Stomach (tissue), 9 donors: ENCODE results near the gene FTH1. TPM values are rescaled to one million over a fixed set of nuclear protein-coding genes. Genes with fewer than 3 reads are reported as not detected.
A peak's percentile ranks its signal among the peaks of the same experiment; 100 is the strongest.

Experiments
- DNase-seq, 2 donors: peaks; one replicate each; pipeline versions ENCODE4 v3.0.0 to v3.0.0-alpha.2; 2013 to 2019
- H3K27ac ChIP-seq, 5 donors: fragments of 200-600 bp in 4 of 5; sonication (generic) in 4 of 5; one replicate each; pipeline ENCODE4 v1.5.1; 2013 to 2019; ENCODE audit warnings: mild to moderate bottlenecking in 1 of 5, moderate library complexity in 1 of 5
- H3K27me3 ChIP-seq, 3 donors: fragments of 200-600 bp; sonication (generic); one replicate each; pipeline ENCODE4 v1.5.1; 2017 to 2019; ENCODE audit warnings: mixed run types in 1 of 3
- H3K36me3 ChIP-seq, 4 donors: fragments of 200-600 bp; sonication (generic); 1 replicate in 3 of 4; 2 replicates in 1 of 4; pipeline ENCODE4 v1.5.1; 2016 to 2019
- H3K4me1 ChIP-seq, 4 donors: fragments of 200-600 bp; sonication (generic); one replicate each; pipeline ENCODE4 v1.5.1; 2016 to 2019
- H3K4me3 ChIP-seq, 4 donors: fragments of 200-600 bp; sonication (generic) in 3 of 4; one replicate each; pipeline ENCODE4 v1.5.1; 2016 to 2019; ENCODE audit warnings: mild to moderate bottlenecking in 1 of 4
- H3K9me3 ChIP-seq, 4 donors: fragments of 200-600 bp; sonication (generic); one replicate each; pipeline ENCODE4 v1.5.1; 2016 to 2019
- CTCF ChIP-seq, 7 experiments: fragments of 450-650 bp in 4 of 7; fragments of 200-600 bp in 3 of 7; sonication (generic) in 3 of 7; IDR thresholded peaks; one replicate each; pipeline ENCODE4 v1.5.1; 2016 to 2019; ENCODE audit warnings: antibody characterized with exemption in 7 of 7, control low read depth in 2 of 7, mild to moderate bottlenecking in 1 of 7
- EP300 ChIP-seq: sonication (generic); formaldehyde crosslinking; IDR thresholded peaks from one replicate; pipeline ENCODE4 v1.6.1; 2017; ENCODE audit warnings: antibody characterized with exemption
- POLR2A ChIP-seq, 4 donors: fragments of 450-650 bp; IDR thresholded peaks; one replicate each; pipeline ENCODE4 v1.6.1; 2016; ENCODE audit warnings: antibody characterized with exemption in 4 of 4, control low read depth in 2 of 4, mild to moderate bottlenecking in 1 of 4, moderate library complexity in 1 of 4
- POLR2AphosphoS5 ChIP-seq, 3 donors: sonication (generic); formaldehyde crosslinking; IDR thresholded peaks; one replicate each; pipeline ENCODE4 v1.6.1; 2016; ENCODE audit warnings: antibody characterized with exemption in 3 of 3
- whole genome bisulfite sequencing, 5 donors: extraction: QIAGEN DNeasy Blood & Tissue Kit in 3 of 5; methylation state at CpG; one replicate each; pipeline versions ENCODE4 v1.1.5 to v1.1.7; 2013 to 2018; 5-methylcytosine and 5-hydroxymethylcytosine counted together
- intact Hi-C: fragments of 100-400 bp; cut with DNase I; formaldehyde crosslinking; loops from one replicate; pipeline ENCODE4 v1.15.1; 2023; ENCODE audit warnings: low total_unique reads
- polyA plus RNA-seq, 3 donors: library from polyadenylated mRNA; stranded (reverse); fragments of 200-250 nt; gene quantifications; one replicate each; pipeline ENCODE4 v1.2.3, GENCODE V29; 2013
- total RNA-seq, 5 donors: library from RNA; depleted of rRNA; stranded (reverse); fragments of >200 nt; gene quantifications; one replicate each; pipeline versions ENCODE4 v1.1.0 to v1.2.3, GENCODE V29; 2014 to 2016
- donor health status: healthy with polysubstance abuse.
- donor health status: Bipolar disorder and iron deficiency.
- donor health status: healthy.

FTH1 gene
- total and polyA plus RNA-seq, 8 donors: 703 to 8,523 (median 2,035) TPM

GRCh38 chr11:61950035-61950547 is 17.3 kb downstream of the FTH1 start, which contains the start of gene BEST1:
Gene BEST1, plus strand, starts transcription at chr11:61950351. Its CDS starts 1,456 bp downstream, at chr11:61951807.
- TF ChIP-seq POLR2A (IDR thresholded peaks at IDR 0.05): no peak
- TF ChIP-seq EP300: no peak
- TF ChIP-seq CTCF (IDR thresholded peaks at IDR 0.05): no peak
- WGBS, 5 donors: 83 to 92% (median 86%) methylated on average over 8 of the region's 8 CpGs
- Histone ChIP-seq H3K4me3 (no peak within 1 kb of the TSS), H3K36me3 (no peaks in the 10 kb centered on the region), H3K9me3 (no peaks in the 10 kb centered on the region), H3K27ac (peak within 1 kb of the TSS in 4 of 5 donors; percentile 20 to 61 (median 56)), H3K4me1 (peaks cover 11 to 37% (median 22%) of the 10 kb centered on the region in 4 donors), H3K27me3 (peaks cover 0 to 9% (median 5%) of the 10 kb centered on the region in 3 donors)
- intact Hi-C loops: loop anchor here (10.0 kb wide), 2 partner anchors 115 to 135 kb away; partner anchors contain the start of gene FADS1
- no peak for DNase-seq

GRCh38 chr11:61949169-61950034 is 18.0 kb downstream of the FTH1 start:
- Histone ChIP-seq H3K4me3 (no peak overlapping the region), H3K4me1 (peaks cover 8 to 30% (median 16%) of the 10 kb centered on the region in 4 donors), H3K36me3 (no peaks in the 10 kb centered on the region), H3K27me3 (peaks cover 0 to 4% (median 0%) of the 10 kb centered on the region in 3 donors), H3K9me3 (no peaks in the 10 kb centered on the region), H3K27ac (peak overlapping the region in 4 of 5 donors; percentile 20 to 61 (median 56))
- intact Hi-C loops: loop anchor here (5.0 to 10.0 kb wide), 3 partner anchors 47 to 135 kb away; partner anchors contain the start of gene FADS1
- peak in 1 of 2 donors; percentile 92 for DNase-seq
- WGBS, 5 donors: 42 to 54% (median 49%) methylated on average over 9 of the region's 9 CpGs
- no peak for TF ChIP-seq CTCF (IDR thresholded peaks at IDR 0.05)
- TF ChIP-seq POLR2A (IDR thresholded peaks at IDR 0.05): no peak
- no peak for TF ChIP-seq EP300
- no peak for TF ChIP-seq POLR2AphosphoS5 (IDR thresholded peaks at IDR 0.05)

GRCh38 chr11:61948505-61948904 is 18.9 kb downstream of the FTH1 start:
- no peak for TF ChIP-seq POLR2A (IDR thresholded peaks at IDR 0.05)
- no peak for TF ChIP-seq POLR2AphosphoS5 (IDR thresholded peaks at IDR 0.05)
- TF ChIP-seq EP300: no peak
- no peak for TF ChIP-seq CTCF (IDR thresholded peaks at IDR 0.05)
- intact Hi-C loops: loop anchor here (5.0 kb wide), 1 partner anchor 46 kb away; no protein-coding TSS in a partner anchor
- H3K27me3 ChIP-seq: peaks cover 0 to 4% (median 0%) of the 10 kb centered on the region in 3 donors
- no peak overlapping the region for H3K4me3 ChIP-seq
- H3K9me3 ChIP-seq: no peaks in the 10 kb centered on the region
- 56 to 77% (median 64%) methylated on average over 7 of the region's 7 CpGs for WGBS, 5 donors
- no peaks in the 10 kb centered on the region for H3K36me3 ChIP-seq
- H3K4me1 ChIP-seq: peaks cover 7 to 29% (median 15%) of the 10 kb centered on the region in 4 donors
- H3K27ac ChIP-seq: no peak overlapping the region
- DNase-seq: no peak

GRCh38 chr11:61947486-61948210 is 19.8 kb downstream of the FTH1 start:
- intact Hi-C loops: loop anchor here (5.0 kb wide), 1 partner anchor 45 kb away; no protein-coding TSS in a partner anchor
- WGBS, 5 donors: 3 to 8% (median 5%) methylated on average over 6 to 8 of the region's 8 CpGs
- H3K27ac ChIP-seq: peak overlapping the region in 1 of 5 donors; percentile 15

More at GRCh38 chr11:61947486-61948210, 19.8 kb downstream of the FTH1 start:
- Histone ChIP-seq H3K4me1 (peaks cover 7 to 29% (median 15%) of the 10 kb centered on the region in 4 donors), H3K9me3 (no peaks in the 10 kb centered on the region), H3K4me3 (no peak overlapping the region), H3K36me3 (no peaks in the 10 kb centered on the region), H3K27me3 (peaks cover 0 to 4% (median 0%) of the 10 kb centered on the region in 3 donors)
- peak; percentile 88 to 95 for DNase-seq
- TF ChIP-seq CTCF (IDR thresholded peaks at IDR 0.05) (peak in 6 of 7 experiments; percentile 33 to 91 (median 85)), POLR2A (IDR thresholded peaks at IDR 0.05) (no peak), POLR2AphosphoS5 (IDR thresholded peaks at IDR 0.05) (peak in 1 of 3 donors; percentile 73), EP300 (no peak)
